Heart left ventricle (tissue), 13 donors: ENCODE data around the gene TCFL5.

Experiments used
- CTCF ChIP-seq, 12 donors: fragments of 200-600 bp; sonication (generic) in 4 of 12; IDR thresholded peaks; one replicate each; pipeline versions ENCODE4 v1.5.0 to v1.8.0; 2018 to 2022; ENCODE audit warnings: antibody characterized with exemption in 12 of 12, mild to moderate bottlenecking in 5 of 12
- POLR2A ChIP-seq, 2 donors: fragments of 450-650 bp; IDR thresholded peaks; one replicate each; pipeline ENCODE4 v1.6.1; 2017; ENCODE audit warnings: antibody characterized with exemption in 2 of 2, mild to moderate bottlenecking in 2 of 2, moderate library complexity in 2 of 2
- donor health status: ischemic (EF 13 %, LVEDD 7.1; RV severe dilation, severe dysfunction).
- donor health status: DM: no; HTN: yes; CAD: no.
- donor health status: DM: no; HTN: no; CAD: no.
- donor health status: ischemic (EF 25% LVEDD 6.9; RV normal size, moderate dysfunction).
- donor health status: ischemic (EF 25% LVEDD 5.7; RV mildly dilated, moderate dysfunction).
- donor health status: ischemic (EF 35%, LVEDD 5.7; RV mildly dilated, moderate dysfunction).
- donor health status: nonischemic (EF 11% LVEDD 7.7; RV severe dilation, severe dysfunction).
- donor health status: DM: yes; HTN: yes; CAD: no.
- donor health status: PGD.
- donor health status: ischemic (EF 29% LVEDD 5.4; RV normal size, mild dysfunction).
- donor health status: nonischemic (EF 23%, LVEDD 6.1; RV moderate dilation, normal function).

GRCh38 chr20:62859721-62860120 lies 1.9 kb downstream of the TCFL5 start:
- TF ChIP-seq CTCF (IDR thresholded peaks at IDR 0.05) (no peak), POLR2A (IDR thresholded peaks at IDR 0.05) (no peak)
